Endothelial cell of umbilical vein (primary cell): ENCODE measurements around the gene C3. TPM values are rescaled to one million over a fixed set of nuclear protein-coding genes. Genes with fewer than 3 reads are reported as not detected.

Experiments
- BruUV-seq: library from RNA; stranded (reverse); fragments of 400-500 nt; replicated peaks from 2 replicates; lab custom pipeline; 2021; lab: Mats Ljungman, UMichigan
- CTCF ChIA-PET: fragments of 300-600, 350-600 bp; sonication (Branson Sonifier 250); formaldehyde crosslinking; loops from one replicate; lab custom pipeline; 2021; ENCODE audit warnings: antibody characterized with exemption, inconsistent platforms; lab: Charles Lee
- POLR2A ChIA-PET: fragments of 300-600, 350-600 bp; sonication (Branson Sonifier 250); formaldehyde crosslinking; loops from one replicate; lab custom pipeline; 2021; ENCODE audit warnings: antibody characterized with exemption, inconsistent platforms; lab: Charles Lee
- DNase-seq: peaks from one replicate; pipeline ENCODE4 v3.0.0-alpha.2; 2011; ENCODE audit warnings: low read depth, low spot score
- FAIRE-seq: peaks from 2 replicates; lab custom pipeline; 2011; peaks lifted over from hg19 to GRCh38; lab: Jason Lieb, UNC
- H2AFZ ChIP-seq: 2 replicates; pipeline ENCODE4 v1.6.0; 2012; ENCODE audit warnings: low read depth, low read length, control low read depth, inconsistent platforms
- H3K27ac ChIP-seq: 2 replicates; pipeline ENCODE4 v1.5.1; 2011; ENCODE audit warnings: low read depth, mild to moderate bottlenecking, control low read depth, low read length, moderate library complexity; ENCODE audit not compliant: insufficient read depth
- H3K27me3 ChIP-seq, 2 experiments: 2 replicates each; pipeline versions ENCODE4 v1.6.0 to v1.6.1; 2011; ENCODE audit warnings: low read length in 2 of 2, mixed read lengths in 1 of 2; ENCODE audit not compliant: control insufficient read depth in 2 of 2, insufficient read depth in 2 of 2
- H3K36me3 ChIP-seq, 2 experiments: 2 replicates in 1 of 2; 3 replicates in 1 of 2; pipeline ENCODE4 v1.5.1; 2011; ENCODE audit warnings: low read length in 2 of 2, mild to moderate bottlenecking in 1 of 2, moderate library complexity in 1 of 2; ENCODE audit not compliant: control insufficient read depth in 2 of 2, insufficient read depth in 2 of 2; ENCODE audit errors: extremely low read depth in 1 of 2
- H3K4me1 ChIP-seq: 3 replicates; pipeline ENCODE4 v1.5.1; 2011; ENCODE audit warnings: mild to moderate bottlenecking, low read length; ENCODE audit not compliant: control insufficient read depth, insufficient read depth; ENCODE audit errors: extremely low read depth
- H3K4me2 ChIP-seq: 2 replicates; pipeline ENCODE4 v1.6.1; 2011; ENCODE audit warnings: low read length, control low read depth, mixed read lengths; ENCODE audit not compliant: insufficient read depth
- H3K4me3 ChIP-seq, 3 experiments: fragments of 200-600 bp in 1 of 3; sonication (generic), shearing (Covaris generic) in 1 of 3; replicated peaks in 1 of 3; 2 replicates each; pipeline ENCODE4 v1.5.1; 2011 to 2016; ENCODE audit warnings: control low read depth in 3 of 3, low read length in 3 of 3, mild to moderate bottlenecking in 2 of 3, inconsistent platforms in 1 of 3, low read depth in 1 of 3, moderate library complexity in 1 of 3; ENCODE audit not compliant: insufficient read depth in 1 of 3
- H3K79me2 ChIP-seq: 2 replicates; pipeline ENCODE4 v1.6.0; 2012; ENCODE audit warnings: low read length, inconsistent platforms; ENCODE audit not compliant: control insufficient read depth, insufficient read depth
- H3K9ac ChIP-seq: replicated peaks from 2 replicates; pipeline ENCODE3; 2011; ENCODE audit warnings: low read length, control low read depth; ENCODE audit not compliant: insufficient read depth; ENCODE audit errors: extremely low read depth
- H3K9me1 ChIP-seq: replicated peaks from 3 replicates; pipeline ENCODE4 v1.6.0; 2011; ENCODE audit warnings: mild to moderate bottlenecking, low read length; ENCODE audit not compliant: control insufficient read depth, insufficient read depth; ENCODE audit errors: extremely low read depth
- H3K9me3 ChIP-seq: replicated peaks from 2 replicates; pipeline ENCODE4 v1.5.1; 2012; ENCODE audit warnings: low read length, inconsistent platforms; ENCODE audit not compliant: control insufficient read depth, insufficient read depth
- H4K20me1 ChIP-seq: replicated peaks from 2 replicates; pipeline ENCODE3; 2011; ENCODE audit warnings: mild to moderate bottlenecking, low read length; ENCODE audit not compliant: control insufficient read depth, insufficient read depth; ENCODE audit errors: extremely low read depth
- GATA2 ChIP-seq: IDR thresholded peaks from 2 replicates; pipeline ENCODE4 v1.7.0; 2011; ENCODE audit warnings: low read depth, mild to moderate bottlenecking, moderate library complexity, mixed read lengths, low read length; ENCODE audit not compliant: insufficient read length, insufficient read depth
- MYC ChIP-seq: IDR thresholded peaks from one replicate; pipeline ENCODE4 v1.6.1; 2011; ENCODE audit warnings: mild to moderate bottlenecking, low read depth, low read length
- POLR2A ChIP-seq: IDR thresholded peaks from 2 replicates; pipeline ENCODE4 v1.6.1; 2012; ENCODE audit warnings: low read depth, mild to moderate bottlenecking, control low read depth, low read length
- POLR2AphosphoS5 ChIP-seq: IDR thresholded peaks from 2 replicates; pipeline ENCODE4 v1.6.1; 2012; ENCODE audit warnings: low read depth, mild to moderate bottlenecking, control low read depth, low read length, moderate library complexity; ENCODE audit not compliant: insufficient read depth
- dilution Hi-C: fragments of 300-500 bp; cut with MboI; formaldehyde crosslinking; loops from one replicate; pipeline ENCODE4 v1.15.0; 2019; ENCODE audit warnings: low sequenced_read_pairs; ENCODE audit not compliant: extremely low pct_ligation_motif_present
- intact Hi-C: fragments of 100-400 bp; cut with micrococcal nuclease; formaldehyde crosslinking; loops from one replicate; pipeline ENCODE4 v1.10.0; 2022
- polyA plus RNA-seq, 4 experiments: library from polyadenylated mRNA; depleted of rRNA in 3 of 4; stranded (reverse) in 3 of 4; unstranded in 1 of 4; fragments of >200 nt; gene quantifications; 2 replicates each; pipeline versions ENCODE4 v1.2.1 to v1.2.3, GENCODE V29; 2011 to 2012; ENCODE audit warnings: missing spikeins in 1 of 4
- total RNA-seq: library from RNA; stranded (reverse); gene quantifications from 2 replicates; pipeline ENCODE4 v1.2.3, GENCODE V29; 2021

C3 gene
- total and polyA plus RNA-seq, 2 donors (not counting 3 experiments of a cell fraction or from before 2014, with no cell fraction given) = 0.23 TPM; not detected in 1

DNA sequence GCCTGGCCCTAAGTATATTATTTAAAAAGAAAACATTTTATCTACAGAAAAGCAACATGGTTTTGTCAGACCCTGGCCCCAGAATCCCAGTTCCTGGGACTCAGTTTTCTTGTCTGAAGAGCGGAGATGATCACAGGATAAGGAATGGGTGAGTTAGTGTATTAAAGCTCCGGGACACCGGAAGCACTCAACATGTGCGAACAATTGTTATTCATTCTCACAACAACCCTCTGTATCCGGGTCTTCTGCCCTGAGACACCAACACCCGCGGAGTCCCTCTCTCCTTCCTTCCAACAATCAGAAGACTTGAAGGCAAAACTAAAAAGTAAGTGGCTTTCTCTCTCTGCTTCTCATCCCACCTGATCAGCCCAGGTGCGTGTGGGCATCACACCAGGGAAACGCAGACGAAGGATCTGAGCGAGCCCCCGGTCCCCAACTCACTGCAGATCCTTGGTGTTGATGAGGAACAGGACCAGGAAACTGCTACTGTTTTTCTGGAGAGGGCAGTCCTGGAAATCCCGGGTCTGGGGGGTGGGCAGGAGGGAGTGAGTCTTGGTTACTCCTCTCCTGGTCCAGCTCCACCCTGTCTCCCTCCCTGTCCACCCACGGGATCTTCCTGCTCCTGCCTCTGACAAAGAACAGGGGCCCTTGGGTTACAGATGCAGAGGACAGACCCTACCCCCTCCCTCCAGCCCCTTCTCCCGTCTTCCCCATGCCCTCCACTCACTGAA lies 14.9 kb upstream of the C3 start:
- peak; percentile 63 for FAIRE-seq
- peaks cover 11% of the 10 kb centered on the region for H3K79me2 ChIP-seq
- H3K4me1 ChIP-seq = peaks cover 40% of the 10 kb centered on the region
- no peak overlapping the region for H2AFZ ChIP-seq
- H3K9ac ChIP-seq = peak overlapping the region; percentile 89
- H3K9me1 ChIP-seq = no peaks in the 10 kb centered on the region
- no peak for TF ChIP-seq POLR2A
- TF ChIP-seq GATA2 = peak; percentile 59
- no peaks in the 10 kb centered on the region for H4K20me1 ChIP-seq
- dilution Hi-C loops = no loop called here
- POLR2A ChIA-PET = no interaction called here
- no peaks in the 10 kb centered on the region for H3K27me3 ChIP-seq
- peak overlapping the region; percentile 94 for H3K4me2 ChIP-seq
- no peak overlapping the region for H3K4me3 ChIP-seq
- intact Hi-C loops = loop anchor here (5.0 to 10.0 kb wide), 5 partner anchors 61 to 363 kb away; partner anchors contain the start of genes ALKBH7, KHSRP, TNFSF14 and TNFSF9
- DNase-seq = peak; percentile 38
- H3K36me3 ChIP-seq = peaks cover 0 to 5% of the 10 kb centered on the region in 2 experiments
- BruUV-seq = TSS peak; percentile 24
- H3K27ac ChIP-seq = peak overlapping the region; percentile 88
- no peaks in the 10 kb centered on the region for H3K9me3 ChIP-seq
- CTCF ChIA-PET = interaction anchor here (1.1 to 6.2 kb wide), 3 partner anchors 95 to 219 kb away, joined by 3 to 179 read pairs (median 50); no protein-coding TSS in a partner anchor

DNA sequence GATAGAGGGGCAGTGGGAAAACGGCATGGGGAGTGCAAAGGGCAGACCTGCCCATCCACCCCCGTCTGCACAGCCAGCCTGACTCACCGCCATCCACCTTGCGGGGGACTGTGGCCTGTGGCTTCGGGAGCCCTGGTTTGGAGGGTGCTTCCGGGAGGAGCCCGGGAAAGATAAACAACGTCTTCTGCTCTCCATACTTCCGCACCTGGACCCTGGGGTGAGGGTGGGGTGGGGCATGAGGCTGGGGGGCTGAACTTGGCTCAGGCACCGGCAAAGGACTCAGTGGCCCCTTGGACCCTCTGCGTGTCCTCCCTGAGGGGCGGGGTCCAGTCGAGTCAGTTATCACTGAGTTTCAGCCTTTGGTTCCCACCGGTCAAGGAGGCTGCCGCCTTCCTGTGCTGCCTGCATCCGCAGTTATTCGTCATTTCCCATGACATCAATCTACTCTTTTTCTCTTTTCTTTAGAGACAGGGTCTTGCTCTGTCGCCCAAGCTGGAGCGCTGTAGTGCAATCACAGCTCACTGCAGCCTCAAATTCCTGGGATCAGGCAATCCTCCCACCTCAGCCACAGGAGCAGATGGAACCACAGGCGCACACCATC lies 13.7 kb upstream of the C3 start:
- Histone ChIP-seq H3K27me3 (no peaks in the 10 kb centered on the region), H3K27ac (peak overlapping the region; percentile 88), H3K36me3 (peaks cover 0 to 5% of the 10 kb centered on the region in 2 experiments), H3K4me1 (peaks cover 40% of the 10 kb centered on the region), H3K9ac (peak overlapping the region; percentile 56), H3K4me2 (no peak overlapping the region), H3K9me3 (no peaks in the 10 kb centered on the region), H3K9me1 (no peaks in the 10 kb centered on the region), H2AFZ (no peak overlapping the region), H3K4me3 (peak overlapping the region in 1 of 3 experiments; percentile 7), H3K79me2 (peaks cover 4% of the 10 kb centered on the region), H4K20me1 (no peaks in the 10 kb centered on the region)
- FAIRE-seq (no peak), DNase-seq (peak; percentile 41)
- ChIA-PET POLR2A (no interaction called here), CTCF (no interaction called here)
- no peak for TF ChIP-seq MYC
- TF ChIP-seq POLR2AphosphoS5 = peak; percentile 43
- TF ChIP-seq POLR2A = peak; percentile 24
- dilution Hi-C loops (no loop called here), intact Hi-C loops (loop anchor here (10.0 kb wide), 2 partner anchors 59 to 309 kb away; partner anchors contain the start of genes KHSRP and TNFSF14)
- no TSS peak for BruUV-seq
